ENCODE results near the gene ARHGEF17.
"Not testable (repeated sequence)": the region's sequence is repeated elsewhere in the genome, so short reads cannot be mapped to it uniquely, and the experiment has no call there.

GRCh38 chr11:73274191-73274590 lies 33.9 kb upstream of the ARHGEF17 start:
- not testable (repeated sequence) for TF ChIP-seq CTCF, EZH2, EZH2phosphoT487 (IDR thresholded peaks at IDR 0.05)

Data from neural progenitor cell (in vitro differentiated cells).